Epithelial cell of proximal tubule (primary cell): ENCODE results near the gene SLC25A45. TPM values are rescaled to one million over a fixed set of nuclear protein-coding genes. Genes with fewer than 3 reads are reported as not detected.

Experiments
- DNase-seq: peaks from one replicate; pipeline ENCODE4 v3.0.0-alpha.2; 2011; ENCODE audit warnings: low read depth
- H3K4me3 ChIP-seq: 2 replicates; pipeline ENCODE4 v1.5.1; 2011; ENCODE audit warnings: low read depth, mild to moderate bottlenecking, low read length
- total RNA-seq: library from RNA; depleted of rRNA; stranded (reverse); fragments of >200 nt; gene quantifications from 2 replicates; pipeline ENCODE4 v1.2.3, GENCODE V29; 2015
- TF ChIP-seq, protein P1 (sequence below): conservative IDR thresholded peaks from 2 replicates; pipeline ENCODE4 v1.5.1; 2012; ENCODE audit warnings: low read depth, mild to moderate bottlenecking, low read length

The SLC25A45 gene
- total RNA-seq, 1 donor from 2014 or later: 0.29 TPM

DNA sequence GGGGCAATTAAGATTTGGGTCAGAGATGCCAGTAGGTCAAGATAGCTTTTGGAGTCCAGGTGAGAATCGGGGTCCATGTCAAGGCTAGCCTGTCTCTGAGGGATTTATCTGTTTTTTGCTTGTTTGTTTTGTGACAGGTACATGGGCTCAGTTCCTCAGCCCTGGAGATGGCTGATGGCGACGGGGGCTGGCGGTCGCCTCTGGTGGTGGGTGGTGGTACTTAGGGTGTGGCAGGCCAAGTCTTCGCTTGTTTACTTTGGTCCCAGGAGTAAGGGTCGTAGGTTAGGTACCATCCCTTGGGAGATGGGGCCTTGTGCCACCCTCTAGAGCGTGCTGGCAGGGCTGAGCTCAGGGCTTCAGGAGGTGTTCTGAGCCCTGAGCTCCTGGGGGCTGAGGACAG is 4.7 kb downstream of the SLC25A45 start:
- DNase-seq: no peak
- H3K4me3 ChIP-seq: no peak overlapping the region
- TF ChIP-seq, protein P1, sequence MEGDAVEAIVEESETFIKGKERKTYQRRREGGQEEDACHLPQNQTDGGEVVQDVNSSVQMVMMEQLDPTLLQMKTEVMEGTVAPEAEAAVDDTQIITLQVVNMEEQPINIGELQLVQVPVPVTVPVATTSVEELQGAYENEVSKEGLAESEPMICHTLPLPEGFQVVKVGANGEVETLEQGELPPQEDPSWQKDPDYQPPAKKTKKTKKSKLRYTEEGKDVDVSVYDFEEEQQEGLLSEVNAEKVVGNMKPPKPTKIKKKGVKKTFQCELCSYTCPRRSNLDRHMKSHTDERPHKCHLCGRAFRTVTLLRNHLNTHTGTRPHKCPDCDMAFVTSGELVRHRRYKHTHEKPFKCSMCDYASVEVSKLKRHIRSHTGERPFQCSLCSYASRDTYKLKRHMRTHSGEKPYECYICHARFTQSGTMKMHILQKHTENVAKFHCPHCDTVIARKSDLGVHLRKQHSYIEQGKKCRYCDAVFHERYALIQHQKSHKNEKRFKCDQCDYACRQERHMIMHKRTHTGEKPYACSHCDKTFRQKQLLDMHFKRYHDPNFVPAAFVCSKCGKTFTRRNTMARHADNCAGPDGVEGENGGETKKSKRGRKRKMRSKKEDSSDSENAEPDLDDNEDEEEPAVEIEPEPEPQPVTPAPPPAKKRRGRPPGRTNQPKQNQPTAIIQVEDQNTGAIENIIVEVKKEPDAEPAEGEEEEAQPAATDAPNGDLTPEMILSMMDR: peak; percentile 8

DNA sequence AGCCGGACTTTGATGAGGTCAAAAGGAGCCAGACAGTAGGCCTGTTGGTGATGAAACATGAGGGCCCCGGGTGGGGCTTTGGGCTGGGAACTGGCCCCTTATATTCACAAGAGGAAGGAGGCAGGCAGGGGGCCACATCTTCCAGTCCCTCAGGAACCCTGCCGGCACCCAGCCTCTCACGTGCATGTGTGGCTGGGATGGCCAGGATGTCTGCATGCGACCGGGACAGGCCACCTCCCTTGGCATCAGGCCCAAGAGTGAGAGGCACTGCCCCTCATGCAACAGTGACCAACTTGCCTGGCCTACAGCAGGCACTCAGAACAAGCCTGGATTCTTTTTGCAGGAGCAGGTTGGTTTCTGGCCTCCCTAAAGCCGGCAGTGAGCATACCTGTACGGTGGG is 5.4 kb downstream of the SLC25A45 start:
- no peak for DNase-seq
- no peak overlapping the region for H3K4me3 ChIP-seq
- TF ChIP-seq, protein P1: no peak

DNA sequence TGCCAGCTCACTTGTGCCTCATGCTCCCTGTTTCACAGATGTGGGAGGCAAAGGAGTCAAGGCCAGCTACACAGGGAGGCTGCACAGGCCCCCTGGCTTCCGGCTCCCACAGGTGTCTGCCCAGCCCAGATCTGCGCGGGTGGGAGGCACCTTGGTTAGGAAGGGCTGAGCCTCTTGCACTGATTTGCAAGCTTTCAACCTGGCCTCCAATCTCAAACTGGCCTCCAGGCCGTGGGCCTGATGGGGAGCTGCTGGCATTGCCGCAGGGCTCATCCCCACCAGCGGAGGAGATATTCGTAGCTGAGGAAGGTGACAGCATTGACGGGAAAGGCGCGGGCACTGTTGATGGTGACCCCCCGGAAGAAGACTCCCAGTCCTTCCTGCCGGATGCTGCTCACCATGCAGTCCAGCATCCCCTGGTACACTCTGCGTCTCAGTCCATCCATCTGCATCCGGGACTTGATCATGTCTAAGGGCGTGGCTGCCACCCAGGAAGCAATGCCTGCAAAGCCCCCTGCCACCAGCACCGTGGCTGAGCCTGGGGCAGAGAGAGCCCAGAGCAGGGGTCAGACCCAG is 6.2 kb downstream of the SLC25A45 start:
- DNase-seq: no peak
- TF ChIP-seq, protein P1: no peak
- no peak overlapping the region for H3K4me3 ChIP-seq

DNA sequence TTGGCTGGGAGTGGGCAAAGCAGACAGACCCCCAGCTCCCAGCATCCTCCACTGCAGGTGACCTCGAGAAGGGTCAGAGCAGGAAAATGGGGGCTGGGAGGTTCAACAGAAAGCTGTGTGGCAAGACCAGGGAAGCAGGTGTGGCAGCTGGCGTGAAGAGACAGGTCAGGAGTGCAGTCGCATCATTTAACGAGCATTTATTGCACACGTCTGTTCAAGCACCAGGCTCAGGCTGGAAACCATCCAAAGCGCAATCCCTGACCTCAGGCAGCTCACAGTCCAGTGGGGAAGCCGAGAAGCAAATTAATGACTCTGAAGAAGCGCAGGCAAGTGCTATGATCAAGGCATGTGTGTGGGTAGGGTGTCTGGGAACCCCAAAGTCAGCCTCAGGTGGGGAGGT is 7.4 kb downstream of the SLC25A45 start:
- TF ChIP-seq, protein P1: no peak
- no peak for DNase-seq
- no peak overlapping the region for H3K4me3 ChIP-seq

DNA sequence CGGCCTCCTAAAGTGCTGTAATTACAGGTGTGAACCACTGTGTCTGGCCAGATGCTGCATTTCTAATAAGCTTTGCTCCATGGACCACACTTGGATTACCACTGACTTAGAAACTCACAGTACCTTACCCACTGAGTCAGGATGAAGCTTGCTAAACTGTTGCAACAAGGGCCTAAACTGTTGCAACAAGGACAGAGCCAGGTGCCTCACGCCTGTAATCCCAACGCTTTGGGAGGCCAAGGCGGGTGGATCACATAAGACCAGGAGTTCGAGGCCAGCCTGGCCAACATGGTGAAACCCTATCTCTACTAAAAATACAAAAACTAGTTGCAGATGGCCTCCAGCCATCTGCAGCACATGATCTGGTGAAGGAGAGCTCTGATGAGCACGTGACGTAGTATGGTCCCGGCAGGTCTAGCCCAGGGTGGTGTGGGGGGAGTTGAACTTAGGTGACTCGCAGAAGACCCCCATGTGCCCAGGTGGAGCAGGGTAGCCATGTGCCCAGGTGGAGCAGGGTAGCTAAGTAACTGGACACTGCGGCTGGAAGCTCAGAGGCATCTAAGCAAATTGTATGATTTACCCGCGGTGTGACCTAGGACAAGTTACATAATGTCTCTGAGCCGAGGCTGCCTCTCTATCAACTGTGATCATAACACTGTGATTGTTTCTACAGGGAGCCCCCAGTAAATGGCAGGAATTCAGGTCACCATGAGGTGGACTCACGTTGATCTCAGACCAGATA is 8.4 kb downstream of the SLC25A45 start:
- no peak overlapping the region for H3K4me3 ChIP-seq
- DNase-seq: no peak
- TF ChIP-seq, protein P1: no peak

DNA sequence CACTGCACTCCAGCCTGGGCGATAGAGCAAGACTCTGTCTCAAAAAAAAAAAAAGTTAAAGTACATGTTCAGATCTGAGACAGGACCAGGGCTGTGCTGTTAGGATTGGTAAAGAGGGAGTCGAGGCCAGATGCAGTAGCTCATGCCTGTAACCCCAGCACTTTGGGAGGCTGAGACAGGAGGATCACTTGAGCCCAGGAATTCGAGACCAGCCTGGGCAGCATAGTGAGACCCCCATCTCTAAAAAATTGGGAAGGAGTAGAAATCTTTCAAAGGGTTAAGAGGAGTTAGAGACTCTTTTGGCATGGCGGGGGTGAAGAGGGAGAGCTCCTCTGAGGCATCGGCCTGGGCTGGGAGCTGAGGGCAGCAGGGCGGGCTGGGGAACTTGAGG is 11.8 kb downstream of the SLC25A45 start:
- TF ChIP-seq, protein P1: no peak

DNA sequence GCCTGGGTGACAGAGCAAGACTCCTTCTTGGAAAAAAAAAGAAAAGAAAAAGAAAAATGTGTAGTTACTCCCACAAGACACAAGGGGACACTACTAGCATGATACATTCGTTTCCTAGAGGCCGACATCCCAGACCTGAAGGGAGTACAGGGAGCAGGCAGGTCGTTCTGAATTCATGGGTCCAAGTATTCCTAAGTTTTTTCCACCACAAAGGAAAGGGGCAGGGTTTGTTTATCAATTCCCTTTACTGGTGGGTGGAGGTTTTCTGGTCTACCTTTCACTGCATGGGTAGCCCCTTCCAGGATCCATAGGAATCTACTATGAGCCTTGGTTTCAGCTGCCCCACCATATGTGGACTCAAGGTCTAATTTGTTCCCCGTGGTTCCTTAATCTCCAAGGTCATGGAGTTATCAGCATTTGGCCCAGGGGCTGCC is 16.1 kb downstream of the SLC25A45 start:
- DNase-seq: no peak
- H3K4me3 ChIP-seq: no peak overlapping the region
- TF ChIP-seq, protein P1: peak; percentile 78

More for the DNA sequence above, 11.8 kb downstream of the SLC25A45 start:
- DNase-seq: no peak
- no peak overlapping the region for H3K4me3 ChIP-seq
